NCI-H345 (cell line): ENCODE data around the gene SLC15A4.
"Not testable (repeated sequence)": the region's sequence is repeated elsewhere in the genome, so short reads cannot be mapped to it uniquely, and the experiment has no call there.

ENCODE experiments used
- DNase-seq: peaks from one replicate; lab custom pipeline; 2025; lab: John Stamatoyannopoulos, UW

Gene SLC15A4

GRCh38 chr12:128823916-128824839 lies at the start of gene SLC15A4:
Gene SLC15A4 (minus strand): TSS chr12:128823958. CDS start chr12:128823943, 15 bp downstream.
- DNase-seq: peak; percentile 96

DNA sequence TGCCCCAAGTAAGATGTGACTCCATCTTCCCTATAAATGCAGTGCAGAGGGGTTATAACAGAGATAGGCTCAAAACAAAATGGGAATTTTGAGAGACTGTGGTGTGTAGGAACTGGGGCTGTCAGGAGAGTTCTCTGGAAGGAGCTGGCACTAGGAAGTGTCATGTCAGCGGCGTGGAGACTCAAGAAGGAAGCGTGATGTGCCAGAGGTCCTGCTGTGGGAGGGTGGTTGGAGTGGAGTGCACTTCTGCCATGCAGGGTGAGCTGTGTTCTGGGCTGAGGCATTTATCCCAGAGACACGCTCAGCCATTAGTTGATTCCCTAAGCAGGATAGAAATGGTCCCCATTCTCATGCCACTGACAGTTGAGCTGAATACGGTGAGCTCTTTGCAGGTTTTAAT lies 48.5 kb upstream of the SLC15A4 start:
- no peak for DNase-seq

DNA sequence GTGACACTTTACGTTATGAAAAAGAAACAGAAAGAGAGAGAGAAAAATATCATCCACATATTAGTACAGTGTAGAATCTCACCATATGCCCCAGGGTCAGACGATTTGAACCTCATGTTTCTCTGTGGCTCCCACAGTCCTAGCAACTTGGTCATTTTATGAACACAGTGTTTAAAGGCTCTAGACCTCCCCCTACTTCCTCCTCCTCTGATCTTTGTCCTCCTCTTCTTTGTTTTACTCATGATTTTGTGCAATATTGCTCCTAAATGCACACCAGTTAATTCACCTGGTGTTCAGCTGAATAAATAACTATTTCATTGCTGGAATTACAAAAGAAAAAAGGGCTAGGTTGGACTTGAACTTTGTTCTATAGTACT lies 47.7 kb upstream of the SLC15A4 start:
- no peak for DNase-seq

- DNase-seq: peak; percentile 17
Measured at GRCh38 chr12:128867466-128867865, 43.7 kb upstream of the SLC15A4 start.

GRCh38 chr12:128864516-128865186 lies 40.9 kb upstream of the SLC15A4 start:
- DNase-seq: no peak

DNA sequence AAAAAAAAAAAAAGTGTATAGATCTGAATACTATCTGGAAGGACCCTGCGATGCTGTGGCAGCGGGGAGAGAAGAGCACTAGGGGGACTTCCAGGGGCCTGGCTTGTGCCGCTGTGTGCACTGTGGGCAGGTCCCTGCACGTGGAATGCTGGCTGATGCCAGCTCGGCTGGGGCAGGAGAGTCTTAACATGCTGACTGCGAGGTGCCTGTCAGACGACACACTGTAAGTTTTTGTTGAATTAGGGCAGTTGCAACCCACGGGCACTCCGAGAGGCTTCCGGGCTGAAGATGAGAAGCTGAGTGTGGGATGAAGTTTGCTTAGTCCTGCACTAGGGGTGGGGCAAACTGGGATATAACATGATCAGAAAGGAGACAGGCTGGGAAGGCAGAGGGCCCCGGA lies 40.2 kb upstream of the SLC15A4 start:
- no peak for DNase-seq

DNA sequence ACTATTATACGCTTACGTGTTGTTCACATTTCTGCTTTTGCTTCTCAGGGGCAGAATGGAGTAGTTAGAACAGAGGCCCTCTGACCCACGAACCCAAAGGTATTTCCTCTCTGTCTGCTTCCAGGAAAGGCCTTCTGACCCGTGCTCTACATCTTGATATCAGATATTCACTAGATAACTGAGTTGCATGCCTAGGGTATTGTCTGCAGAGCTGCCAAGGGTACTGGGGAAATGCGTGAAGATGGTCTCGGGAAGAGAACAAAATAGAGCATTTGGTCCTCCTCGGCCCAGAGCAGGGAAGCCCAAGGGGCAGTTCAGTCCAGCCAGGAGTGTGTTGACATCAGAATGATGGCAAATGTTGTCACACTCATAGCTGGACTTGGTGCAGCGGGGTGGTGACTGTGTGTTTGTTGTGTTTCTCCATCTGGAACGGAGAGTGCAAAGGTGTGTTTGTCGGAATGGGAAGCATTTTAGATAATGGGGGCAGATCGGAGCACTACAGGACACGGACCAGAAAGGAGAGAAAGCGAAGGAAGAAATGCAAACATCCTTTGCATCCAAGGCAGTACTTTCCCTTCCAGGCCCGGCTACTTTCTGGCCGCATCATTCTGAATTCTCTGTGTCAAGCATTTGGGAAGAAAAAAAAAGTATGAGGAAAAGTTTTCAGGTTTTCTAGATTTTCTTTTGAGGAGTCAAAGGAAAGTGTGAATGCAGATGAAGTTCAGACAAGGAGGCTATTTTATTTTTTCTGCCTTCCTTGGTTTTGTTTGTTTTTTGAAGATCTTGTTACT lies 37.7 kb upstream of the SLC15A4 start:
- no peak for DNase-seq

DNA sequence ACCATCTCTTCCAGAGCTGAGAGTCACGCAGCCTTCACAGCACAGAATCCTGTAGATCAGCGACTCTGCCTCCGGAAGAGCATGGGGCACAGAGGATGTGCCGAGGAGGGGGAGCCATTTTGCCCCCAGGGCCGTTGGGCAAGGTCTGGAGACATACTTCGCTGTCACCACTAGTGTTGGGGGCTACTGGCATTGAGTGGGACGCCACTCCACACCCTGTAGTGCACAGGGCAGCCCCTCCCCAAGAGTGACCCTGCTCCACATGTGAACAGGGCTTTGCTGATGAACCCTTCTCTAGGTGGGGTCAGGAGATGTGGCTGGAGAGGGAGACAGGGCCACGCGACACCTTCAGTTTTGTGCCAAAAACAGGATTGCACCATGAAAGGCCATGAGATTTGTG lies 35.6 kb upstream of the SLC15A4 start:
- DNase-seq: no peak

- DNase-seq: no peak
Measured at GRCh38 chr12:128857133-128857763, 33.5 kb upstream of the SLC15A4 start.

DNA sequence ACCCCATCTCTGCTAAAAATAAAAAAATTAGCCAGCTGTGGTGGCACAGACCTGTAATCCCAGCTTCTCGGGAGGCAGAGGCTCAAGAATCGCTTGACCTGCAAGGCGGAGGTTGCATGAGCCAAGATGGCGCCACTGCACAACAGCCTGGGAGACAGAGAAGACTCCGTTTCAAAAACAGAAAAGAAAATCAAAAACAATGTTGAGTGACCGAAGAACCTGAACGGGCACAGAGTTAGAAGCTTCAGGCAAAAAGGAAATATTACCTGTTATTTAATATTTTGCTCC lies 33.0 kb upstream of the SLC15A4 start:
- no peak for DNase-seq

DNA sequence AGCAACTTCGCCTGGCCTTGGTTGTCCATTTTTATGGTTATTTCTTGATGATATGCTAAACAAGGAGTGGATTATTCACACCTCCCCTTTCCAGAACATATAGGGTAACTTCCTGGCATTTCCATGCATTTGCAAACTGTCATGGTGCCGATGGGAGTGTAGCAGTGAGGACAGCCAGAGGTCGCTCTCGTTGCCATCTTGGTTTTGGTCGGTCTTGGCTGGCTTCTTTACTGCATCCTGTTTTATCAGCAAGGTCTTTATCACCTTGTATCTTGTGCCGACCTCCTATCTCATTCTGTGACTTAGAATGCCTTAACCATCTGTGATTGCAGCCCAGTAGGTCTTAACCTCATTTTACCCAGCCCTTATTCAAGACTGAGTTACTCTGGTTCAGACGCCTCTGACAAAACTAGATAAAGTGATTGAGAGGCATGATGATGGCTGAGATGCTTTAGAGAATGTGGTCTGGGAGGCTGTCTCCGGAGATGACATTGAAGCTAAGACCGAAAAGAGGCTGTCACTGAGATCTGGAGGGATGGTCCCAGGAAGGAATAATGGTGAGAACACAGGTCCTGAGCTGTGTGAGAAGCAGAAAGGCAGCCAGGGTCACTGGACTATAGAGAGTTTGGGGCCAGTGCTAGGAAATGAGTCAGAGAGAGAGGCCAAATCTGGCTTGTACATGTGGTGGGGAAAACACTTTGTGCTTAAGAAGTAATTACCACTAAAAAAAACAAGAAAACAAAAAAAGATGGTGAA lies 32.5 kb upstream of the SLC15A4 start:
- DNase-seq: no peak

DNA sequence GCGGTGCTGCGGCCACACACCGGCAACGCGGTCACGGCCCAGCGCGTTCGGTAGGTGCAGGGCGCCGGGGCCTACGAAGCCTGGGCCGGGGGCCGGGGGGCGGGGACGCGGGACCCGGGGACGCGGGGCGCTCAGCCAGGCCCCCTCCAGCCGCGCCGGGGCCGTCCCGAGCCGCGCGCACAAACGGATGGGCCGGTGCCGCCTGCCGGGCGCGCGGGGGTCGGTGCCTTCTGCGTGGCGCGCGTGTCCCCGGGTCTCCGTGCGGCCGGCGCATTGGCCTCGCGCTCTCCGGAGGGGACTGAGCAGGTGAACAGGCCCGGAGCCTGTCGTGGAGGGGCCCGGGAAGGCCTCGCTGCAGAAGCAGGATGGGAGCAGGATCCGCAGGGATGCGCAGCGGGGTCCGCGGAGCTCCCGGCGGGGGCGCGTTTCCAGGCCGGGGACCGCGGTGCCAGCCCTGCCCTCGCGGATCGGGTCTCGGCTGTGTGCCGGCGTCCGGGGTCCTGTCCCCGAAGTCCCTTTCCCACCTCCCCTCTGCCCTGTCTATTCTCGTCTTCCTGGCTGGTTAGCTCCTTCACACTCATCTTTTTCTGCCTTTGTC lies 29.9 kb upstream of the SLC15A4 start:
- no peak for DNase-seq

DNA sequence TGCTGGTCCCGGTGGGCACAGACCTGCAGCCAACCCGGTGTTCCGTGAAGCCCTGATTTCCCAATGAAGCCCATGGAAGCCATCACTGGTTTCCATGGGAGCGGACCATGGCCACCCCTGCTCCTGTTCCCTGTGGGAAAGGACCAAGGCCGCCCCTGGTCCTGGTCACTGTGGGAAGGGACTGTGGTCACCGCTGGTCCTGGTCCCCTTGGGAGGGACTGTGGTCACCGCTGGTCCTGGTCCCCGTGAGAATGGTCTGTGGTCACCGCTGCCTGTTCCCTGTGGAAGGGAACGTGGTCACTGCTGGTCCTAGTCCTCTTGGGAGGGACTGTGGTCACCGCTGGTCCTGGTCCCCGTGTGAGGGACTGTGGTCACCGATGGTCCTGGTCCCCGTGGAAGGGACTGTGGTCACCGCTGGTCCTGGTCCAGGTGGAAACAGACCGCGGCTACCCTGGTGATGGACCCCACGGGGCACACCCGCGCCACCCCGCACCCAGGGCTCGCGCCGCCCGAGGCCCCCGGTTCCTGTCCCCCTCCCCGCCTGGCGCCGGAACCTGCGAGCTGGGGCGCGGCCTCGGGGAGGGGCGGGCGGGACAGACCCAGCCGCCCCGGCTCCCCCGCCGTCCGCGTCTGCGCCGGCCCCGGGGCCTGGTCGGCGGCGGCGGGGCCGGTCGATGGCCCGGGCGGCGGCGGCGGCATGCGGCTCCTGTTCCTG lies 29.3 kb upstream of the SLC15A4 start, which contains the start of gene GLT1D1:
Gene GLT1D1, plus strand, starts transcription at position 594 of the 715 bp plus-strand sequence. Its CDS starts 104 bp downstream, at position 698.
- no peak for DNase-seq

DNA sequence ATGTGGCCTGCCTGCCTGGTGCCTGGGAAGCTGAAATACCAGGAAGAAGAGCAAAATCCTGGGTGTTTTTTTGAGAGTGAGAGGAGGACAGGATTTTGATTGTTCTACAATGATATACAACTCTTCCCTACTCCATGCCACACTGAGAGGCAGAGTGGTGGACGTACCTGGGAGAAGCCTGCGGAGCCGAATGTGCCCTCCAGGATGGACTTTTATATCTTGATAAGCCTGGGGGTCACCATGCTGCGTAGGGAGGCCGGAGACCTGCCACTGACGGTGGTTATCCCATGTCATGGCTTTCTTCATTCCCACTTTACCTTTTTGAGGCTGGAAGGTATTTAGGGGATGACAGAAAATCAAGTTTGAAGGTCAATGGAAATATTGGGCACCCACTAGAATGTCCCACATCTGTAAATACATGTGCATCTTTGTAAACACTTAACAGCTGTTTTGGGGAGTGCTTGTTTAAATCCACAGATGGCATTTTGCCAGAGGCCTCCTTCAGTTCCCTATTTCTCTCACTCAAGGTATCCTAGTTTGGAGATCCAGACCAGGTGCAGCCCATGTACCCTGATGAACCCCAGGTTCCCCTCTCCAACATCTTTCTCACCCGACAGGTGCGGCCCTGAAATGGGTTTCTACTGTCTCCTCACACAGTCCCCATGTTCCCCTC lies 28.4 kb upstream of the SLC15A4 start:
- no peak for DNase-seq

GRCh38 chr12:128851429-128851828 lies 27.7 kb upstream of the SLC15A4 start:
- not testable (repeated sequence) for DNase-seq

- no peak for DNase-seq
Measured at GRCh38 chr12:128850400-128850799, 26.6 kb upstream of the SLC15A4 start.

DNA sequence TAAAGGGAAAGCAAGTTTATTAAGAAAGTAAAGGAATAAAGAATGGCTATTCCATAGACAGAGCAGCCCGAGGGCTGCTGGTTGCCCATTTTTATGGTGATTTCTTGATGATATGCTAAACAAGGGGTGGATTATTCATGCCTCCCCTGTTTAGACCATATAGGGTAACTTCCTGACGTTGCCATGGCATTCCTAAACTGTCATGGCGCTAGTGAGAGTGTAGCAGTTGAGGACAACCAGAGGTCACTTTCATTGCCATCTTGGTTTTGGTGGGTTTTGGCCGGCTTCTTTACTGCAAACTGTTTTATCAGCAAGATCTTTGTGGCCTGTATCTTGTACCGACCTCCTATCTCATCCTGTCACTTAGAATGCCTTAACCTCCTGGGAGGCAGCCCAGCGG lies 26.0 kb upstream of the SLC15A4 start:
- not testable (repeated sequence) for DNase-seq

GRCh38 chr12:128848371-128848770 lies 24.6 kb upstream of the SLC15A4 start:
- no peak for DNase-seq

GRCh38 chr12:128846671-128847070 lies 22.9 kb upstream of the SLC15A4 start:
- DNase-seq: not testable (repeated sequence)
